Measurements from ENCODE around the gene HCK.
"Not testable (repeated sequence)": the region's sequence is repeated elsewhere in the genome, so short reads cannot be mapped to it uniquely, and the experiment has no call there.

The HCK gene

DNA sequence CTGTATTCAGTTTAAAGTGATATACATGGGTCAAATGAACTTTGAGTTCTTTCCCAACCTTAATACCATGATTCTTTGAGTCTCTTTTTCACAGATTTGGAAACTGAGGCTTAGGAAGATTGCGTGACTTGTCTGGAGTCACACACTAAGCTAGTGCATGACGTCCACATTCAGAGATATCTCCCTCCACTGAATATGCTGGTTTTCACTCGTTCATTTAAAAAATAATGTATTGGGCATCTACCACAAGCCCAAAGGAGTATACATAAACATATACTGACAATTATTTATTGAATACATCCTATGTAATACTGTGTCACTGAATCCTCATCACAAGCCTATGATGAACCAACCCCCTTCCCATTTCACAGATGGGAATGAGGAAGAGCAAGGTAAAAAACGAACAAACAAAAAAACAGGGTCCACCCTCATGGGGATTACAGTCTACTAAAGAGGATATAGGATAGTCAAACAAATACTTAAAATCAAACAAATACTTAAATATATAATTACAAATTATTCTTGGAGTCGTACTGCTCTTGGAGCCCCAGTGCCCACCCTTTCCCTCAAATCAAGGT is 56.9 kb downstream of the HCK start:
- DNase-seq (ENCODE audit: low spot score): no peak

DNA sequence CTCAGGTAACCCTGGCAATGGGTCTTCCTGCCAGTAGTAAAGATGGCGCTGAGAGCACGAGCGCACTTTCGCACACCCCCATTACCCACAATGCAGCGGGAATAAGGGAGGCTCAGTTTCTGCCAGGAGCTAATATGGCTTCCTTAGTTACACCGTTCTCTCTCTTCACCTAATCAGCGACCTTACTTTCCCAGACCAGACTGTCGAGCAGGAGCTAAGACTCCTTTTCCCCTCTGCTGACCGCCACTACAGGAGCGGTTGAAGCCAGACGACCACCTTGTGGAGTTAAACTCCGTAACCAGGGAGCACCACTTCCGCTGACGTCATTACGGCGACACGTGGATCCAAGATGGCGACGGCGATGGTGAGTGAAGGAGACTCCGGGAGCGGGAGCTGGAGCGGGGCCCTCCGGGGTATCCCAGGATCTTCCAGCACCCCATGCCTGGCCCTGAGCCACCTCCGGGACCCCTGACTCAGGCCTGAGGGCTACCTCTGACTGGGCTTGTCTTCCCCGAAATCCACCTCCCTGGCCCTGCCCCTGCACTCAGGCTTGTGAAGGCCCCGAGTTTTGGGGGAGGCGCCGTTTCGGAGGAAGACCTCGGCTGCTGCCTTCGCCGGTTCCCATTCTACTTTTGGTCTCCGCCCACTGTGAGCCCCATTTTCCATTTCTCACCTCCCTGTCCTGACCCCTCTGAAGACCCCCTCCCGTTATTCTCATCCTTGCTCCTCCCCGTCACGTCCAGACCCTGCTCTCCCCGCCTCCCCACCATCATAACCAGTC is 57.5 kb downstream of the HCK start, which contains the start of gene TM9SF4:
TSS of gene TM9SF4 (plus strand) at position 323 of the 781 bp plus-strand sequence. CDS start at position 350, 27 bp downstream.
- DNase-seq (ENCODE audit: low spot score): peak; percentile 95

DNA sequence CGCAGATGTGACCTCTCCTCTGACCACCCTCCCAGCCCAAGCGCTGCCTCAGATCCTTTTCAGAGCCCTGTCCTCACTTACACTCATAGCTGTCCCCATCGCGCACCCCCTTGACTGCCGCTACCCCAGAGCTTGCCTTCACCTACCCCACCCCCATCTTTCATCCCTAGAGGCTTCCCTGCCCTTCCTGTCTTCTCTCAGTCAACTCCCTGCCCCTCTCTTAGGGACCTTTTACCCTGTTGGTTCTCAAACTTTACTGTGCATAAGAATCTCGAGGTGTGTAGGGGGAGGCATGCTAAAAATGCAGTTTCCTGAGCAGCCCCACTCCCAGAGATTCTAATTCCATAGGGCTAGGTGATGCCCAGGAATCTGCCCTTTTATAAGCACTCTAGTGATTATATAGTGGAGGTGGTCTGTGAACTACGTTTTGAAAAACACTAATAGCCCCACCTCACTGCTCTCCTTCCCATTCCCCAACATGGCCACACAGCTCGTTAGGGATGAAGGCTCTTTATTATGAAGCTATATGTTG is 58.2 kb downstream of the HCK start:
- no peak for DNase-seq (ENCODE audit: low spot score)

DNA sequence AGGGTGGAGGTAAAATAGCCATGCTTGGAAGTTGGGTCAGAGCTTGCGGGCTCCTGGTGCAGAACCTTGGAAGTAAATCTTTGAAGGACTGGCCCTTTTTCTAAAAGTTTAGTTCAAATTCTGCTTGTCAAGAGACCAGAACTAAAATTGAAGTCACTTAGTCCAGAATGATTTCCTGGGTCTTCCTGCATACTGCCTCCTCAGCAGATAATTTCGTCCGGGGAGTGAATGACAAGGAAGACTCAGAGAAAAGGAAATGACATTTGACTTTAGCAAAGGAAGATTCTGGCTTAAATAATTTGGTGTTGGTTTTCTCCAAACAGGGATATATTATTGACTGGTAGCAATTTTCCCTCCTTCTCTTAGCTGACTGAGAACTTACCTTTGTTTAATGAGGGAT is 58.7 kb downstream of the HCK start:
- DNase-seq (ENCODE audit: low spot score): no peak

DNA sequence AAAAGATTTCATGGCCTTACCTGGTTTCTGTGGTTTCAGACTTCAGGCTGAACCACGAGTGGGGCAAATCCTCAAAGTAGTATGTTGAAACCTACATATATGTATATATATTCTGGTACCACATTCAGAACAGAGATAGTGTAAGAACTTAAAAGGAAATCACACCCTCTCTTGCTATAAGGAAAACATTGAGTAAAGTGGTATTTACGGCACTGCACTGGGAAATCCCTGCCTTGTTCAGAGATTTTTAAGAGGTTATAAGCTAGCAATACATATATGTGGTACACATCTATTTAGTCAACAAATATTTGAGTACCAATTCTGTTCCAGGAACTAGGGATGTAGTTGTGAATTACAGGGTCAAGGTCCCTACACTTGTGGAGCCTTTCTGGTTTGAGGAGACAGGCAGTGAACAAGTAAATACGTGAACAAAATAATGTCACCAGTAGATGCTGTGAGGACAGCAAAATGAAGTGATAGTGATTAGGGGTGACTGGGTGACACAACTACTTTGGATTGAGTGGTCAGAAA is 59.2 kb downstream of the HCK start:
- DNase-seq (ENCODE audit: low spot score): no peak

DNA sequence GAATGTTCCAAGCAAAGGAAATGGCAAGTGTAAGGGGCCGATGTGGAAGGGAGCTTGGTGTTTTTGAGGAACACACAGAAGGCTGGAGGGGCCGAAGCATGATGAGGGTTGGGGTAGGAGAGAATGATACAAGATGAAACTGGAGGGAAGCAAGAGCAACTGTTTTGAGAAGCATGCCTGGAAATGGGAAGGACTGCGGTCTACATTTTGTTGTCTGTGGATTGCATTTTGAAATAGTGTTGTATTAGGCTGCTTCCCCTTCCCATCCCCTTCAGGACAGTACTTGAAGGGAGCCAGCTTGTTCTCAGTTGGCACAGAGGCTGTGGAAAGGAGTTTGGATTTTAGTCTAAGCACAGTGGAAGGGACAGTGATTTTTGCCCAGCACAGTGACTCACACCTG is 59.7 kb downstream of the HCK start:
- DNase-seq (ENCODE audit: low spot score): no peak

DNA sequence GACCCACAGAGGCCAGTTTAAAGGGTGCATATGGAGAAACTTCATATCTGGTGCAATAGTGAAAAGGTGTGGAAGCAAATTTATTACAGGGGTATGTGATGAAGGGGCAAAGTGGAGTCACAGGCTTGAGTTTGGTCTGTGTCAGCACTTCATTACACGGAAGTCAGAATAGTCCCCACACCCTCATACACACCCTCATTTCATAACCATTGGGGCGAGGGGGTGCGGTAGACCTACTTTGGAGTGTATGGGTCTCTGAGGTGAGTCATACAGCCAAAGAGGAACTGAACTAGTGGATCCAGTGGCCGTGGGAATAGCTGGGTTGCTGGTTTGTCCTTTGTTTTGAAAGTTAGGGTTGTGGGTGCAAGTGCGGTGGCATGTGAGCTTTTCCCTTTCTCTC is 60.8 kb downstream of the HCK start:
- peak; percentile 17 for DNase-seq (ENCODE audit: low spot score)

DNA sequence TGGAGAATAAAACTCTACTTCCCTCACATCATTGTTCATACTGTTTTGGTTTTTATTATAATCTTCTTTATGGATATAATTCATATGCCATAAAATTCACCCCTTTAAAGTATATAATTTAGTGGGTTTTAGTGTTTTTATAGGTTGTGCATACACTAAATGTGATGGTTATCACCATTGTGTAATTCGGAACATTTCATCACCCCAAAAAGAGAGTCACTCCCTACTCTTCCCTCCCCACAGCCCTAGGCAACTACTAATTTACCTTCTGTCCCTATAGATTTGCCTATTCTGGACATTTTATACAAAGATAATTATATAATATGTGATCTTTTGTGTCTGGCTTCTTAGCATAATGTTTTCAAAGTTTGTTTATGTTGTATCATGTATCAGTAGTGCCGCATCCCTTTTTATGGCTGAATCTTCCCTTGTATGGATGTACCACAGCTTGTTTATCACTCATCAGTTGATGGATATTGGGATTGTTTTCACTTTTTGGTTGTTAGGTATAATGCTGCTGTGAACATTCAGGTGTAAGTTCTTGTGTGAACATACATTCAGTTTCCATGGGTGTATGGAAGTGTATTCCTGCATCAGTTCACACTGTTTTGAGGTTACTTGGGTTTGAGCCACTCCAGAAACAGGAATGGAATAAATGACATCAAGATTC is 61.7 kb downstream of the HCK start:
- DNase-seq (ENCODE audit: low spot score): no peak

DNA sequence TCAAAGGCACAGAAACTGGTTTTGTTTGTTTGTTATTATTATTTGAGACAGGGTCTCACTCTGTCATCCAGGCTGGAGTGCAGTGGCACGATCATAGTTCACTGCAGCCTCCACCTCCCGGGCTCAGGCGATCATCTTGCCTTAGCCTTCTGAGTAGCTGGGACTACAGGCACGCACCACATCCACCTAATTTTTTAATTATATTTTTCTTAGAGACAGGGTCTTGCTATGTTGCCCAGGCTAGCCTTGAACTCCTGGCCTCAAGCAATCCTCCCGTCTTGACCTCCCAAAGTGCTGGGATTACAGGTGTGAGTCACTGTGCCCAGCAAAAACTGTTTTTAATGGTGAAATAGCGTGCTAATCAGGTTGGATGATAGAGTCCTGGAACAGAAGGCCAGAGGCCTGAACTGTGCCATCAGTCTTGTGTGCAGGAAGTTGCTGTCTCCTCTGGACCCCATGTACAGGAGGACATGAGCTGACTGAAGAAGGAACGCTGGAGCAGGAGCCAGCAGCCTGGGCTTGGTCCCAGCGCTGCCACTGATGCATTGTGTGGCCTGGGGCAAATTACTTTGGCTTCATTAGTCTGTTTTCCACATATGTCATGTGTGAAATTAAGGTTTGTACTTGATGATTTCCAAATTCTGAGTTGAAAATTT is 62.4 kb downstream of the HCK start:
- no peak for DNase-seq (ENCODE audit: low spot score)

DNA sequence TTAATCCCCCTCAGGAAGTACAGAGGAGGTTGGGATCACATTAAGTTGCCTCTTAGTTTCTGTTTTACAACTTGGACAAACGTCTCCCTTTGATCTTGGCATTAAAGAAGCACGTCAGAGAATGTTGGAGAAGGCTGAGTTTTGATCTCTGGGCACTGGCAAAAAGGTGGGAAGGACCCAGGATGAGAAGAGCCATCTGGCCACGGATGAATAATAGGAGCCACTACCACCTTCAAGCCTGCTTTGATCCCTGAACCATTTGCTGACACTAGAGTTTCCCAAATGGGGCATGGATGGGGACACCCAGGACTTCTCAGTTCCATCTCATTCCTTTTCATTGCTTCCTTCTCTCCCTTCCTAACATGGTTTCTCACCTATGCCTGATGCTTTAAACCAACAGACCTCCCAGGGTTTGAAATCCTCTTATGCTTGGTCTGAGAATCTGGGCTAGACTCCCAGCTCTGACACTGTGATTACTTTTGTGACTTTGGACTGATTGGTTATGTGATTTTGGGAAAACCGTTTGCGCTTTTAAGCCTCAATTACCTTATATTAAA is 63.2 kb downstream of the HCK start:
- no peak for DNase-seq (ENCODE audit: low spot score)

DNA sequence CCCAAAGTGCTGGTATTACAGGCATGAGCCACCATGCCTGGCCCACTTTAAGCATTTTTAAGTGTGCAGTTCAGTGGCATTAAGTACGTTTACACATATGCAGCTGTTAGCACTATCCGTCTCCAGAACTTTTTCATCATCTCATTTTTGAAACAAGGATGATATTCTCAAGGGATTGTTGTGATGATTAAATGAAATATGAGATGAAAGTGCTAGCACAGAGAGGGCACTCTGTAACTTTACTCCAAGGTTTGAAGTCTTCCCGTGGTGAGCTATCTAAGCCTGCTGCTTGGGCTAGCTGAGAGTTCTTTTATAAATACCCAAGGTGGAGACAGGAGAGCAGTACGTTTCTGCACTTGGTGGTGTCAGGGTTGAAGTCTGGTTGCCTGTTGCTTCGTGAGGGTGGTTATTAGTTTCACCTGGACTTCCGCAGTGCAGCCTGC is 64.1 kb downstream of the HCK start:
- no peak for DNase-seq (ENCODE audit: low spot score)

DNA sequence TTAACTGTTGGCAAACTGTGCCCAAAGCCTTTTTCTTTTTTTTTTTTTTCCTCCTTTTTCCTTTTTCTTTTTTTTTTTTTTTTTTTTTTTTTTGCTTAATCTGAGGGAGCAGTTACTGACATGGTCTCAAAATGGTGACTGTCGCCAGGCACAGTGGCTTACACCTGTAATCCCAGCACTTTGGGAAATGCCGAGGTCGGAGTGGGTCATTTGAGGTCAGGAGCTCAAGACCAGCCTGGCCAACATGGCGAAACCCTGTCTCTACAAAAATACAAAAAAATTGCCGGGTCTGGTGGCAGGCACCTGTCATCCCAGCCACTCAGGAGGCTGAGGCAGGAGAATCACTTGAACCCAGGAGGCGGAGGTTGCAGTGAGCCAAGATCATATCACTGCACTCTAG is 64.8 kb downstream of the HCK start:
- DNase-seq (ENCODE audit: low spot score): not testable (repeated sequence)

DNA sequence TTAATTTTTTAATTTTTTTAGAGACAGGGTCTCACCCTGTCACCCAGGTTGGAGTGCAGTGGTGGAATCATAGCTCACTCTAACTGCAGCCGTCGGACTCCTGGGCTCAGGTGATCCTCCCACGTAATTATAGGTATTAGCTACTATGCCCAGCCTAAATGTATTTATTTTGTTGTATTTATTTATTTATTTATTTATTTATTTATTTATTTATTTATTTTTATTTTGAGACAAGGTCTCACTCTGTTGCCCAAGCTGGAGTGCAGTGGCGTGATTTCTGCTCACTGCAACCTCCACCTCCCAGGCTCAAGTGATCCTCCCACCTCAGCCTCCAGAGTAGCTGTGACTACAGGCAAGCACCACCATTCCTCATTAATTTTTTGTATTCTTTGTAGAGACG is 66.4 kb downstream of the HCK start:
- DNase-seq (ENCODE audit: low spot score): not testable (repeated sequence)

DNA sequence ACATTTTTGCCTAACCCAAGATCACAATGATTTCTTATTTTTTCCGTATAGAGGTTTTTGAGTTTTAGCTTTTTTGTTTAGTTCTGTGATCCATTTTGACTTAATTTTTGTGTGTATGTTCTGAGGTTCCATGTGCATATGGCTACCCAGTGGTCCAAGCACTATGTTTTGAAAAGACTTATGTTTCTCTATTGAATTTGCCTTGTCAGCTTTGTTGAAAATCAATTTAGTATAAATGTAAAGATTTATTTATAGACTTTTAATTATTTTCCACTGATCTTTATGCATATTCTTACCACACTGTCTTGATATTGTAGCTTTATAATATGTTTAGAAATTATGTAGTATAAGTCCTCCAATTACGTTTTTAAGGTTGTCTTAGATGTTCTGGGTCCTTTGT is 67.7 kb downstream of the HCK start:
- DNase-seq (ENCODE audit: low spot score): no peak

DNA sequence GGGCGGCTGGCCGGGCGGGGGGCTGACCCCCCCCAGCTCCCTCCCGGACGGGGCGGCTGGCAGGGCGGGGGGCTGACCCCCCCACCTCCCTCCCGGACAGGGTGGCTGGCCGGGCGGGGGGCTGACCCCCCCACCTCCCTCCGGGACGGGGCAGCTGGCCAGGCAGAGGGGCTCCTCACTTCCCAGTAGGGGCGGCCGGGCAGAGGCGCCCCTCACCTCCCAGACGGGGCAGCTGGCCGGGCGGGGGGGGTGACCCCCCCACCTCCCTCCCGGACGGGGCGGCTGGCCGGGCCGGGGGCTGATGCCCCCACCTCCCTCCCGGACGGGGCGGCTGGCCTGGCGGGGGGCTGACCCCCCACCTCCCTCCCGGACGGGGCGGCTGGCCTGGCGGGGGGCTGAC is 69.9 kb downstream of the HCK start:
- DNase-seq (ENCODE audit: low spot score): not testable (repeated sequence)

DNA sequence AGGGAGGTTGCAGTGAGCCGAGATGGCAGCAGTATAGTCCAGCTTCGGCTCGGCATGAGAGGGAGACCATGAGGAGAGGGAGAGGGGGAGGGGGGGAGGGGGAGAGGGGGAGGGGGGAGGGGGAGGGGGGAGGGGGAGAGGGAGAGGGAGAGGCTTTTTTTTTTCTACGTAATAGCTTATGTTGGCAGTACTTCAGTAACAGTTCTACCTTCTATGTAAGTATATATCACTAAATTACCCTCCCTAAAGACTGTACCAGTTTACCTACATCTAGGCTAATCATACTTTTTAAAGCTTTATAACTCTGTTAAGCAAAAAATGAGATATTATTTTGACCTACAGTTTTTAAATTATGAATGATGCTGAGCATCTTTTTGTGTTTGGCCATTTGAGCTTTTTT is 71.0 kb downstream of the HCK start:
- DNase-seq (ENCODE audit: low spot score): no peak

DNA sequence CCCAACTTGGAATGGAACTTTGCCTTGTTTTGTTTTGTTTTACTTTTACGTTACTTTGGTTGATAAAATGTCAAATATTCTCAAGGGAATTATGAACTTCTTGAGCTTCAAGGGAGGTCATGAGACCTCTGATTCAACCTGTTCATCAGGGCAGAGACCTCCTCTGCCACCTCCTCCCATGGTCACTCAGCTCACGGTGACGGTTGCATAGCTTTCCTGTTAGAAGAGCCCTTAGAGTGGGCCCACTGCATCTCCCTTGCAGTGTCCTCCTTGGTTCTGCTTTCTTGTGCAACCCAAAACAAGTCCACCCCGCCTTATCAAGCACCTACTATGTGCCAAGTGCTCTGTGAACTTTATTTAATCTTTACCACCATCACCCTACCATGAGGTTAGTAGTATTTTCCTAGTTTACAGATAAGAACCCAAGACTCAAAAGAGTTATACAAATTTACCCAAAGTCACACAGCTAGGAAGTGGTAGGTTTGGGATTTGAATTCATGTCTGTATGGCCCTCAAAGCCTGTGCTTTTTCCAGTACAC is 72.9 kb downstream of the HCK start:
- no peak for DNase-seq (ENCODE audit: low spot score)

DNA sequence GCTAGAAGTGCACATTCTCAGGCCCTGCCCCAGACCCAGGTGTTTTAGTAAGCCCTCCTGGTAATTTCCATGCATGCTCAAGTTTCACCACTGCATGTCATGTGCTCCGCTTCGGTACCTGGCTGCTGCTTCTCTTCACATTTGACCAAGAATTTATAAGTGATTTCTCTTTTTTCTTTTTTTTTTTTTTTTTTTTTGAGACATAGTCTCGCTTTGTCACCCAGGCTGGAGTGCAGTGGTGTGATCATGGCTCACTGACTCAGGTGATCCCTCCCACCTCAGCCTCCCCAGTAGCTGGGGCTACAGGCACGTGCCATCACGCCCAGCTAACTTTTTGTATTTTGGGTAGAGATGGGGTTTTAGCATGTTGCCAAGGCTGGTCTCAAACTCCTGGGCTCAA is 73.5 kb downstream of the HCK start:
- no peak for DNase-seq (ENCODE audit: low spot score)

DNA sequence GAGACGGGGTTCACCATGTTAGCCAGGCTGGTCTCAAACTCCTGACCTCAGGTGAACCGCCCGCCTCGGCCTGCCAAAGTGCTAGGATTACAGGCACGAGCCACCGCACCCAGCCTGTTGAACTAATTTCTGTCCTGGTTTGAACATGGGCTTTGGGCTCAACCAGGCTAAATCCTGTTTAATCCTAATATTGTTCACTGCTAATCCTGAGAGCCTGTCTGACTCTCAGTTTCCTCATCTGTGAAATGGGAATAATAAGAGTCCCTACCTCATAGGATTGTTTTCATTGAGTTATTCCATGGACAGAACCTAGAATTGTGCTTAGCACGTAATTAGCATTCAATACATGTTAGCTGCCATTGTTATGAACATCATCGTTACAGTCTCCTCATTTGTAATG is 74.9 kb downstream of the HCK start:
- no peak for DNase-seq (ENCODE audit: low spot score)

DNA sequence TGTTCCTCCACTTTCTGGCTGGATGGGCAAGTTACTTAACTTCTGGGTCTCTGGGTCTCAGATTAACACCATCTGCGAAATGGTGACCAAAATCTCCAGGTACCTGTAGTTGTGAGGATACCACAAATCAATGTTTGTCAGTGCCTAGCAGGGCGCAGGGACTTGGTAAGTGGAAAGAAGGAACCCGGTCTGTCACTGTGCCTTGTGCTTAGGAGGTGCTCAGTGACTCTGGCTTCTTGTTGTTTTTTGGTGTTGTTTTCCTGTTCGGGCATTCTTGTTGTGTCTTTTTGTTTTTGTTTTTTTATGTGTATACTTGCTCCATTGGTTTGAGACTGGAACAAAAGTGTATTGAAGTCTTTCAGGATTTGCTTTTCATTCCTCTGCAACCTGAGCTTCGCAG is 75.3 kb downstream of the HCK start:
- DNase-seq (ENCODE audit: low spot score): no peak

DNA sequence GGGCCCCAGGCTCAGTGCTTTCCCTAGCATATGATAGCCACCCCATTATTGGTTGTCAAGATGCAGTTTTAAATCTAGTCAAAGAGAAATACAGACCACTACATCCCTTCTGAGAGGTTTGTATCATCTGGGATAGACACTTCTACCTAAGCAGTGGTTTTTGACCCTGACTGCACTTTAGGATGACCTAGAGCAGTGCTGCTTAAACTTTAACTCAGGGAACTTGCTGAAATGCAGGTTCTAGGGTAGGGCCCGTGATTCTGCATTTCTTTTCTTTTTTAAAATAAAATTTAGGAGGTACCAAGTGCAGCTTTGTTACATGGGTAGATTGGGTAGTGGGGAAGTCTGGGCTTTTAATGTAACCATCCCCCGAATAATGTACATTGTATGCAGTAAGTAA is 76.1 kb downstream of the HCK start:
- DNase-seq (ENCODE audit: low spot score): no peak

DNA sequence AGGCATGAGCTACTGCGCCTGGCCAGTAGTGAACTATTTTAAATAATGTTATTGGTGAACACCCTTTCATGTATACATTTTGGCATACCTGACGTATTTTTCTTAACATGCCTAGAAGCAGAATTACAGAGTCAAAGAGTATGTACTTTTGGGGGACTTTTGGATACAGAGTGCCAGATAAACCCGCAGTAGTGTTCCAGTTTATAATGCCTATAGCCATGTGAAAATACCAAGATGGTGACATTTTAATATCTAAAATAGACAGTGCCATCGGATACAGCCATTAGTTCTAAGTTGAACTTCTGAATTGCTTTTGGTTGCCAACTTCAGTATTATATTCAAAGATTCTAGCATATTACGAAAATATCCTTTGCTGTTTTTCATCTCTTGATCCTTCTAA is 77.8 kb downstream of the HCK start:
- no peak for DNase-seq (ENCODE audit: low spot score)

Measured in LoVo (cell line).